Ovary (tissue), 3 donors: ENCODE measurements around the gene RHBDD3.

Experiments
- EP300 ChIP-seq: sonication (generic); formaldehyde crosslinking; IDR thresholded peaks from one replicate; pipeline ENCODE4 v1.6.1; 2017; ENCODE audit warnings: antibody characterized with exemption
- POLR2A ChIP-seq: fragments of 450-650 bp; IDR thresholded peaks from one replicate; pipeline ENCODE4 v1.6.1; 2017; ENCODE audit warnings: antibody characterized with exemption, mild to moderate bottlenecking, moderate library complexity
- TF ChIP-seq, protein P1 (sequence below), 3 donors: fragments of 450-650 bp in 2 of 3; fragments of 200-600 bp in 1 of 3; IDR thresholded peaks; one replicate each; pipeline versions ENCODE4 v1.5.1 to v1.8.0; 2016 to 2022; ENCODE audit warnings: antibody characterized with exemption in 3 of 3, mild to moderate bottlenecking in 1 of 3
- donor health status: DM: no; HTN: no; CAD: no.

- TF ChIP-seq, protein P1, sequence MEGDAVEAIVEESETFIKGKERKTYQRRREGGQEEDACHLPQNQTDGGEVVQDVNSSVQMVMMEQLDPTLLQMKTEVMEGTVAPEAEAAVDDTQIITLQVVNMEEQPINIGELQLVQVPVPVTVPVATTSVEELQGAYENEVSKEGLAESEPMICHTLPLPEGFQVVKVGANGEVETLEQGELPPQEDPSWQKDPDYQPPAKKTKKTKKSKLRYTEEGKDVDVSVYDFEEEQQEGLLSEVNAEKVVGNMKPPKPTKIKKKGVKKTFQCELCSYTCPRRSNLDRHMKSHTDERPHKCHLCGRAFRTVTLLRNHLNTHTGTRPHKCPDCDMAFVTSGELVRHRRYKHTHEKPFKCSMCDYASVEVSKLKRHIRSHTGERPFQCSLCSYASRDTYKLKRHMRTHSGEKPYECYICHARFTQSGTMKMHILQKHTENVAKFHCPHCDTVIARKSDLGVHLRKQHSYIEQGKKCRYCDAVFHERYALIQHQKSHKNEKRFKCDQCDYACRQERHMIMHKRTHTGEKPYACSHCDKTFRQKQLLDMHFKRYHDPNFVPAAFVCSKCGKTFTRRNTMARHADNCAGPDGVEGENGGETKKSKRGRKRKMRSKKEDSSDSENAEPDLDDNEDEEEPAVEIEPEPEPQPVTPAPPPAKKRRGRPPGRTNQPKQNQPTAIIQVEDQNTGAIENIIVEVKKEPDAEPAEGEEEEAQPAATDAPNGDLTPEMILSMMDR (IDR thresholded peaks at IDR 0.05), result no peak
- TF ChIP-seq EP300 (no peak), POLR2A (no peak)
These were observed 44.7 kb upstream of the RHBDD3 start for GRCh38 chr22:29312218-29313125.
